H1 (cell line): ENCODE results near the gene BTBD16.

Source experiments
- ASH2L ChIP-seq: fragments of 200-600, 300-600 bp; sonication (generic); IDR thresholded peaks from one replicate; pipeline ENCODE4 v1.7.1; 2017; ENCODE audit warnings: low read length
- EZH2 ChIP-seq: fragments of 200-600 bp; sonication (generic); IDR thresholded peaks from 2 replicates; pipeline ENCODE4 v1.7.1; 2012; ENCODE audit warnings: low read depth, mild to moderate bottlenecking, moderate library complexity, low read length, inconsistent platforms; ENCODE audit not compliant: severe bottlenecking
- KDM1A ChIP-seq: fragments of 200-600, 300-600 bp; sonication (generic); IDR thresholded peaks from 2 replicates; pipeline ENCODE4 v1.7.1; 2016; ENCODE audit warnings: mild to moderate bottlenecking, low read length, borderline replicate concordance
- KDM5A ChIP-seq: fragments of 200-600 bp; IDR thresholded peaks from 2 replicates; pipeline ENCODE4 v1.7.1; 2012; ENCODE audit warnings: mild to moderate bottlenecking, low read length, inconsistent platforms, mixed read lengths
- PHF8 ChIP-seq: fragments of 200-600 bp; sonication (generic); conservative IDR thresholded peaks from 2 replicates; pipeline ENCODE4 v1.7.1; 2012; ENCODE audit warnings: low read depth, mild to moderate bottlenecking, inconsistent platforms, low read length, moderate library complexity
- POLR2AphosphoS5 ChIP-seq: IDR thresholded peaks from 2 replicates; pipeline ENCODE4 v1.6.1; 2011; ENCODE audit warnings: low read depth, low read length
- RXRA ChIP-seq: IDR thresholded peaks from 2 replicates; pipeline ENCODE4 v1.6.1; 2011; ENCODE audit warnings: low read depth, mild to moderate bottlenecking, low read length, moderate library complexity; ENCODE audit not compliant: insufficient read depth
- SP1 ChIP-seq: IDR thresholded peaks from 2 replicates; pipeline ENCODE4 v1.6.1; 2011; ENCODE audit warnings: low read depth, low read length
- TF ChIP-seq, protein P1 (sequence below), 3 experiments: IDR thresholded peaks; 1 replicate in 2 of 3; 2 replicates in 1 of 3; pipeline versions ENCODE4 v1.5.1 to v1.6.1; 2011; ENCODE audit warnings: low read length in 3 of 3, mild to moderate bottlenecking in 3 of 3, inconsistent platforms in 2 of 3, low read depth in 1 of 3, moderate library complexity in 1 of 3; ENCODE audit not compliant: insufficient read depth in 1 of 3; ENCODE audit errors: control extremely low read depth in 1 of 3

DNA sequence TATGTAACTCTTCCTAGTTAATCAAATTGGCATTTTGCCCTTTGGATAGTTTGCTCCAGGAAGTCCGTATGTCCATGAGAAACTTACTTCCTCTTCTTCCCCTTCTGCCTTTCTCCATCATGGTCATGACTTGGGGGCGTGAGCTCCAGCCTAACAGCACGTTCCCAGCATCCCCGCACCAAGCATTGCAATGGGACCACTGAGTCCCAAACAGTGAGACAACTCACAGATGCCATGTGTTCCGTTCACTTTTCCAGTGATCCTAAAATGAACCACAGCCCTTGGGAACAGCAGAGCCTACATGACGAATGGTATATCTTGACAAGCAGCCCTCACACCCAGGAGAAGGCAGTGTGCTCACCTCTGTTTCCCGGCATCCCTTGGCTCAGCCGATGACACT lies 10.7 kb downstream of the BTBD16 start:
- TF ChIP-seq KDM5A (no peak), KDM1A (no peak), SP1 (no peak), EZH2 (no peak), POLR2AphosphoS5 (no peak), RXRA (no peak), PHF8 (no peak), ASH2L (no peak)
- TF ChIP-seq, protein P1, sequence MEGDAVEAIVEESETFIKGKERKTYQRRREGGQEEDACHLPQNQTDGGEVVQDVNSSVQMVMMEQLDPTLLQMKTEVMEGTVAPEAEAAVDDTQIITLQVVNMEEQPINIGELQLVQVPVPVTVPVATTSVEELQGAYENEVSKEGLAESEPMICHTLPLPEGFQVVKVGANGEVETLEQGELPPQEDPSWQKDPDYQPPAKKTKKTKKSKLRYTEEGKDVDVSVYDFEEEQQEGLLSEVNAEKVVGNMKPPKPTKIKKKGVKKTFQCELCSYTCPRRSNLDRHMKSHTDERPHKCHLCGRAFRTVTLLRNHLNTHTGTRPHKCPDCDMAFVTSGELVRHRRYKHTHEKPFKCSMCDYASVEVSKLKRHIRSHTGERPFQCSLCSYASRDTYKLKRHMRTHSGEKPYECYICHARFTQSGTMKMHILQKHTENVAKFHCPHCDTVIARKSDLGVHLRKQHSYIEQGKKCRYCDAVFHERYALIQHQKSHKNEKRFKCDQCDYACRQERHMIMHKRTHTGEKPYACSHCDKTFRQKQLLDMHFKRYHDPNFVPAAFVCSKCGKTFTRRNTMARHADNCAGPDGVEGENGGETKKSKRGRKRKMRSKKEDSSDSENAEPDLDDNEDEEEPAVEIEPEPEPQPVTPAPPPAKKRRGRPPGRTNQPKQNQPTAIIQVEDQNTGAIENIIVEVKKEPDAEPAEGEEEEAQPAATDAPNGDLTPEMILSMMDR (IDR thresholded peaks at IDR 0.05; ENCODE audit: control extremely low read depth in 1 of 3, insufficient read depth in 1 of 3, low read depth in 1 of 3, low read length in 3 of 3): no peak
